Bronchial epithelial cell (primary cell): ENCODE results near the gene STOX2. TPM values are rescaled to one million over a fixed set of nuclear protein-coding genes. Genes with fewer than 3 reads are reported as not detected.
"Not testable (repeated sequence)": the region's sequence is repeated elsewhere in the genome, so short reads cannot be mapped to it uniquely, and the experiment has no call there.

Source experiments
- DNase-seq: peaks from one replicate; pipeline ENCODE4 v3.0.0-alpha.2; 2010; ENCODE audit warnings: low read depth
- FAIRE-seq: peaks from 2 replicates; lab custom pipeline; 2011; peaks lifted over from hg19 to GRCh38; lab: Jason Lieb, UNC
- H3K27me3 ChIP-seq: 2 replicates; pipeline ENCODE4 v1.5.1; 2011; ENCODE audit warnings: low read length; ENCODE audit not compliant: control insufficient read depth, insufficient read depth
- H3K36me3 ChIP-seq: 2 replicates; pipeline ENCODE4 v1.5.1; 2011; ENCODE audit warnings: low read length; ENCODE audit not compliant: control insufficient read depth, insufficient read depth
- H3K4me3 ChIP-seq: 2 replicates; pipeline ENCODE4 v1.5.1; 2011; ENCODE audit warnings: mild to moderate bottlenecking, low read depth, low read length, control low read depth
- total RNA-seq: library from RNA; depleted of rRNA; stranded (reverse); fragments of >200 nt; gene quantifications from 2 replicates; pipeline ENCODE4 v1.2.1, GENCODE V29; 2014
- TF ChIP-seq, protein P1 (sequence below): IDR thresholded peaks from 2 replicates; pipeline ENCODE4 v1.5.1; 2011; ENCODE audit warnings: mild to moderate bottlenecking, moderate library complexity, low read length, control low read depth, inconsistent platforms; ENCODE audit not compliant: insufficient read depth, severe bottlenecking

STOX2 gene
- total RNA-seq, 1 donor from 2014 or later, result 1.3 TPM

DNA sequence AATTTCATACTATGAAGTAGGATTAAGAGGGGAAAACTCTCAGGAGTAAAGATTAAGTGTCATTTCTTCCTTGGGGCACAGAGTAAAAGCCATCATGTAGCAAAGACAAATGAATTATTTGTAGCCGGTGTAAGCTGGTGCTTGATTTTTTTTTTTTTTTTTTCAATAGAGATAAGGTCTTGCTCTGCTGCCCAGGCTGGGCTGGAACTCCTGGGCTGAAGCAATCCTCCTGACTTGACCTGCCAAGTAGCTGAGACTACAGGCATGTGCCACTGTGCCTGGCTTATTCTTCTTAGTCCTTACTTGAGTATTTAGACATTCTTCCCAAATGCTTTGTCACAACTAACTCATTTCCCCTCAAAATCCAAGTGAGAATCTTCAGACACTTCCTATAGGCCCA, 125.7 kb downstream of the STOX2 start:
- H3K36me3 ChIP-seq, result no peaks in the 10 kb centered on the region
- FAIRE-seq (no peak), DNase-seq (no peak)
- H3K27me3 ChIP-seq, result no peaks in the 10 kb centered on the region
- no peak overlapping the region for H3K4me3 ChIP-seq
- TF ChIP-seq, protein P1, sequence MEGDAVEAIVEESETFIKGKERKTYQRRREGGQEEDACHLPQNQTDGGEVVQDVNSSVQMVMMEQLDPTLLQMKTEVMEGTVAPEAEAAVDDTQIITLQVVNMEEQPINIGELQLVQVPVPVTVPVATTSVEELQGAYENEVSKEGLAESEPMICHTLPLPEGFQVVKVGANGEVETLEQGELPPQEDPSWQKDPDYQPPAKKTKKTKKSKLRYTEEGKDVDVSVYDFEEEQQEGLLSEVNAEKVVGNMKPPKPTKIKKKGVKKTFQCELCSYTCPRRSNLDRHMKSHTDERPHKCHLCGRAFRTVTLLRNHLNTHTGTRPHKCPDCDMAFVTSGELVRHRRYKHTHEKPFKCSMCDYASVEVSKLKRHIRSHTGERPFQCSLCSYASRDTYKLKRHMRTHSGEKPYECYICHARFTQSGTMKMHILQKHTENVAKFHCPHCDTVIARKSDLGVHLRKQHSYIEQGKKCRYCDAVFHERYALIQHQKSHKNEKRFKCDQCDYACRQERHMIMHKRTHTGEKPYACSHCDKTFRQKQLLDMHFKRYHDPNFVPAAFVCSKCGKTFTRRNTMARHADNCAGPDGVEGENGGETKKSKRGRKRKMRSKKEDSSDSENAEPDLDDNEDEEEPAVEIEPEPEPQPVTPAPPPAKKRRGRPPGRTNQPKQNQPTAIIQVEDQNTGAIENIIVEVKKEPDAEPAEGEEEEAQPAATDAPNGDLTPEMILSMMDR, result no peak

DNA sequence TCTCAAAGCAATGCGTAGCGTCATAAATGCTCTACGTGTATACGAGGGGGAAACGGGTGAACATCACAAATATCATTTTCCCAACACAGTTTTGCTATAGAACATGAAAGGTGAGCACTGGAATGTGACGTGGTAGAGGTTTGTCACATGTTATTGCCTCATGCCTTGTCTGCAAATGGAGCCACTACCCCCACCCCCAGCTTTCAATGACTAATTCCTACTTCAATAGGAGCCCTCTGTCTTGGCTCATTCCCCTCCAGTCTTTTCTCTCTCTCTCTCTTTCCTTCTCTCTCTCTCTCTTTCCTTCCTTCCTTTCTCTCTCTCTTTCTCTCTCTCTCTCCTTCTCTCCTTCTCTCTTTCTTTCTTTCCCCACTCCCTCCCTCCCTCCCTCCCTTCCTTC, 127.0 kb downstream of the STOX2 start:
- peak; percentile 36 for DNase-seq
- TF ChIP-seq, protein P1, result no peak
- Histone ChIP-seq H3K36me3 (no peaks in the 10 kb centered on the region), H3K27me3 (no peaks in the 10 kb centered on the region), H3K4me3 (no peak overlapping the region)
- peak; percentile 13 for FAIRE-seq

DNA sequence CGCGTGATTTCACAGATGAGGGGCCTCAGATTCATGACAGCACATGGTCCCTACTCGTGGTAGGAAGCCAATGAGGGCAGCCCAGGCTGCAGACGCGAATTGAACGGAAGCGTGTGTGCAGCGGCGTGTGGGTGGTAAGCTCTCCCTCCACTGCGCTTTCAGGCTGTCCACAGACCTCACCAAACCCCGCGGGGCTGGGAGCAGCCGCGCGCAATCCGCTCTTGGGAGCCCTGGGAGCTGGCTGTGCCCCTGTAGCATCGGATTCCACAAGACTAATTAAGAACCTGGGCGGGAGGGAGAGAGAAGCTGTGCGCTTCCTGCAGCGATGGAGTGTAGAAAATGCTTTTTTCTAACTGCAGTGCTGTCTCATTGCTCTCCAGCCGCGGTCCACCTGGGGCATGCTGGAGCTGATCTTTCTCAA, 134.9 kb downstream of the STOX2 start:
- DNase-seq, result no peak
- peak overlapping the region; percentile 1 for H3K4me3 ChIP-seq

DNA sequence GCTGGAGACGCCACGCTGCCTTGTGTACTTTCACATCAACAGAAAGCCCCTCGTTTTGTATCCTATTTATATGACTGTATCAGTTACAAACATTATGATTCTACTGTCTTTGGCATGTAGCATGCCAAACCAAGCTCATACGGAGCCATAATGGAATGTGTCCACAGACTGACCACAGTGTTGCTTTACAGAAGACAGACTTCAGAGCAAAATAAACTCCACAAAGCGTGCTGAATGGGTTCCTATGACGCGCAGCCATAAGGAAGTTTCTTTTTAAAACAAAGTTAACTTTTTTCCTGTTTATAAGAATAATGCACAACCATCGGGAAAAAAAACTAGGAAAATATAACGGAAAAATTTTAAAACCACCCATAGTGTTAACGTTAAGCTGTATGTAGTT, 136.0 kb downstream of the STOX2 start:
- TF ChIP-seq, protein P1, result no peak

More for the DNA sequence above, 134.9 kb downstream of the STOX2 start:
- peaks cover 4% of the 10 kb centered on the region for H3K27me3 ChIP-seq
- FAIRE-seq, result no peak
- H3K36me3 ChIP-seq, result no peaks in the 10 kb centered on the region
- TF ChIP-seq, protein P1, result no peak

DNA sequence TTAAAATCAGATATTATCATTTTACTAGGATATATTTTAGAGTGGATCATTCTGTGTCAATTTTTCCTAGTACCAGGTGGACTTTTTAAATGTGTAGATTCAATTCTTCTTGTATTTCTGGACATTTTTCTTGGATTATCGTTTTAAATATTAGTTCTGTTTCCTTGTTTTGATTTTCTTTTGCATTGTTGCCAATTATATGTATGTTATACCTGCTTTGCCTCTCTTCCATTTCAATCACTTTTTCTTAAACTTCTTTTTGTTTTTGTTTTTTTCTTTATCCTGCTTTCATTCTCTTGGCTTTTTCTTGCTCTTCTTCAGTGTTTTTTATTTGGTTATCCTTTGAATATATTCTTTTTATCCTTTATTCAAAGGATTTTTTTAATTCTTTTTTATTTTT, 141.0 kb downstream of the STOX2 start:
- TF ChIP-seq, protein P1, result no peak
- no peaks in the 10 kb centered on the region for H3K27me3 ChIP-seq
- no peak for DNase-seq
- no peak for FAIRE-seq
- no peaks in the 10 kb centered on the region for H3K36me3 ChIP-seq
- no peak overlapping the region for H3K4me3 ChIP-seq

More for the DNA sequence above, 136.0 kb downstream of the STOX2 start:
- DNase-seq (no peak), FAIRE-seq (no peak)
- Histone ChIP-seq H3K4me3 (no peak overlapping the region), H3K36me3 (no peaks in the 10 kb centered on the region), H3K27me3 (peaks cover 4% of the 10 kb centered on the region)

DNA sequence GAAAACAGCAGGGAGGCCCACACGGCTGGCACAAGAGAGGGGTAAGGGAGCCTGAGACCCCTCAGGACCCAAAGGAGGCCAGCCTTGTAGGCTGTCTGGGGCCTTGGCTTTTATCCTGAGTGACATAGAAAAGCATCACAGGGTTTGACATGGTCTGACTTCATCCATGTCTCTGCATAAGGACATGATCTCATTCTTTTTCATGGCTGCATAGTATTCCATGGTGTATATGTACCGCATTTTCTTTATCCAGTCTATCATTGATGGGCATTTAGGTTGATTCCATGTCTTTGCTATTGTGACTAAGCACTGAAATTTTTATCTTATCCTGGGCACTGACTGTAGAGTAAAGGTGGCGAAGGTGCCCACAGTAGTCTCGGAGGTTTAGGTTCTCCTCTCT, 146.2 kb downstream of the STOX2 start:
- DNase-seq, H3K4me3 ChIP-seq, H3K36me3 ChIP-seq, H3K27me3 ChIP-seq, FAIRE-seq: not testable (repeated sequence)
